DOHH2 (cell line): Measurements from ENCODE around the gene GIGYF1.

ENCODE experiments used
- H3F3A ChIP-seq: fragments of 200-600 bp; sonication (generic), shearing (Covaris generic); 2 replicates; pipeline ENCODE4 v1.6.0; 2016; ENCODE audit warnings: antibody characterized with exemption, mild to moderate bottlenecking; ENCODE audit not compliant: control insufficient read depth, insufficient read depth
- H3K27ac ChIP-seq: fragments of 200-600 bp; sonication (generic); 2 replicates; pipeline ENCODE4 v1.5.1; 2014; ENCODE audit warnings: low read depth, mild to moderate bottlenecking, low read length, moderate library complexity
- H3K27me3 ChIP-seq: fragments of 200-600 bp; sonication (generic); 2 replicates; pipeline ENCODE4 v1.6.1; 2014; ENCODE audit warnings: mild to moderate bottlenecking, low read length, mixed read lengths; ENCODE audit not compliant: control insufficient read depth
- H3K36me3 ChIP-seq: fragments of 200-600 bp; sonication (generic); 2 replicates; pipeline ENCODE4 v1.6.1; 2014; ENCODE audit warnings: mild to moderate bottlenecking, low read length, moderate library complexity, mixed read lengths; ENCODE audit not compliant: control insufficient read depth
- H3K4me1 ChIP-seq: fragments of 200-600 bp; sonication (generic); 2 replicates; pipeline ENCODE4 v1.6.1; 2014; ENCODE audit warnings: mild to moderate bottlenecking, low read length, mixed read lengths; ENCODE audit not compliant: control insufficient read depth
- H3K4me2 ChIP-seq: fragments of 200-600 bp; sonication (generic); 2 replicates; pipeline ENCODE4 v1.6.0; 2014; ENCODE audit warnings: mild to moderate bottlenecking, low read length, moderate library complexity
- H3K4me3 ChIP-seq: fragments of 200-600 bp; sonication (generic); 2 replicates; pipeline ENCODE4 v1.5.1; 2014; ENCODE audit warnings: mild to moderate bottlenecking, low read length, mixed read lengths
- H3K79me2 ChIP-seq: fragments of 200-600 bp; sonication (generic); 2 replicates; pipeline ENCODE4 v1.6.1; 2014; ENCODE audit warnings: mild to moderate bottlenecking, low read length, mixed read lengths; ENCODE audit not compliant: control insufficient read depth
- H3K9me2 ChIP-seq: fragments of 200-600 bp; sonication (generic); replicated peaks from 2 replicates; pipeline ENCODE4 v1.6.1; 2014; ENCODE audit warnings: mild to moderate bottlenecking, low read length, mixed read lengths; ENCODE audit not compliant: control insufficient read depth
- H3K9me3 ChIP-seq: fragments of 200-600 bp; sonication (generic); 2 replicates; pipeline ENCODE4 v1.6.1; 2014; ENCODE audit warnings: antibody characterized with exemption, low read length, mixed read lengths; ENCODE audit not compliant: control insufficient read depth, insufficient read depth
- H4K20me1 ChIP-seq: fragments of 200-600 bp; sonication (generic); 2 replicates; pipeline ENCODE4 v1.6.0; 2014; ENCODE audit warnings: low read depth, mild to moderate bottlenecking, antibody characterized with exemption, low read length, moderate library complexity; ENCODE audit not compliant: control insufficient read depth, insufficient read depth
- EZH2phosphoT487 ChIP-seq: fragments of 200-600 bp; sonication (generic); IDR thresholded peaks from 2 replicates; pipeline ENCODE4 v1.6.1; 2017; ENCODE audit warnings: borderline replicate concordance, mild to moderate bottlenecking, antibody characterized with exemption, low read length, moderate library complexity, mixed read lengths
- TF ChIP-seq, protein P1 (sequence below): fragments of 200-600 bp; sonication (generic); IDR thresholded peaks from one replicate; pipeline ENCODE4 v1.5.1; 2014; ENCODE audit warnings: antibody characterized with exemption, mild to moderate bottlenecking, low read depth, low read length; ENCODE audit not compliant: poor library complexity, severe bottlenecking

GIGYF1 gene

DNA sequence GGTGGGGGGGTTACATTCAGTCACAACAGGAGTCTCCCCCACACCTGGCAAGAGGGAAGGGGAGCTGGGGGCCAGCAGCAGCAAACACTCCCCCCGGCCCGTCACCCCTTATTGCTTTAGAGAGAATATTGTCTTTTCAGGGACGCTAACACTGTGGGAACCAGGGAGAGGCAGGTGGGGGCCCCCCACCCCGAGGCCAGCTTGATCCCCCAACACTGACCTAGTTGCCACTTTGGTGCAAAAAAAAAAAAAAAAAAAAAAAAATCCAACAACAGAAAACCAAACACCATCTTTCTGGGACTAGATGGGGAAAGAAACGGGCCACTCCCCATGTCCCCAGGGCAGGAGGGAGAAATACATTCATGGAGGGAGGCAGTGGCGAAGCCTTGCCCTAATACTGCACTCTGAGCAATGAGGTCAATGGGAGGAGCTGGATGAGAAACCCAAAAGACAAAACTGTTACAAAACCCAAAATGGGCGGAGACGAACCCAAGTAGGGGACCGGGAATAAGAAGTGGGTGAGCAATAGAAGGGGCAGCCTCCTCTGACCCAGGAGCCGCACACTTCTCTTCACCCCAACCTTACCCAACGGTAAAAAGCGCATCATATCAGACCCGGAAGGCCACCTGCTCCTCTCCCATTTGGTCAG lies 14.0 kb downstream of the GIGYF1 start:
- H3K4me2 ChIP-seq: no peak overlapping the region
- no peaks in the 10 kb centered on the region for H3K9me3 ChIP-seq
- H3K4me3 ChIP-seq: no peak overlapping the region
- peaks cover 9% of the 10 kb centered on the region for H4K20me1 ChIP-seq
- H3K36me3 ChIP-seq: peaks cover 87% of the 10 kb centered on the region
- TF ChIP-seq, protein P1, sequence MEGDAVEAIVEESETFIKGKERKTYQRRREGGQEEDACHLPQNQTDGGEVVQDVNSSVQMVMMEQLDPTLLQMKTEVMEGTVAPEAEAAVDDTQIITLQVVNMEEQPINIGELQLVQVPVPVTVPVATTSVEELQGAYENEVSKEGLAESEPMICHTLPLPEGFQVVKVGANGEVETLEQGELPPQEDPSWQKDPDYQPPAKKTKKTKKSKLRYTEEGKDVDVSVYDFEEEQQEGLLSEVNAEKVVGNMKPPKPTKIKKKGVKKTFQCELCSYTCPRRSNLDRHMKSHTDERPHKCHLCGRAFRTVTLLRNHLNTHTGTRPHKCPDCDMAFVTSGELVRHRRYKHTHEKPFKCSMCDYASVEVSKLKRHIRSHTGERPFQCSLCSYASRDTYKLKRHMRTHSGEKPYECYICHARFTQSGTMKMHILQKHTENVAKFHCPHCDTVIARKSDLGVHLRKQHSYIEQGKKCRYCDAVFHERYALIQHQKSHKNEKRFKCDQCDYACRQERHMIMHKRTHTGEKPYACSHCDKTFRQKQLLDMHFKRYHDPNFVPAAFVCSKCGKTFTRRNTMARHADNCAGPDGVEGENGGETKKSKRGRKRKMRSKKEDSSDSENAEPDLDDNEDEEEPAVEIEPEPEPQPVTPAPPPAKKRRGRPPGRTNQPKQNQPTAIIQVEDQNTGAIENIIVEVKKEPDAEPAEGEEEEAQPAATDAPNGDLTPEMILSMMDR: no peak
- TF ChIP-seq EZH2phosphoT487: no peak
- peaks cover 19% of the 10 kb centered on the region for H3F3A ChIP-seq
- peaks cover 30% of the 10 kb centered on the region for H3K79me2 ChIP-seq
- peaks cover 8% of the 10 kb centered on the region for H3K4me1 ChIP-seq
- no peak overlapping the region for H3K27ac ChIP-seq
- H3K27me3 ChIP-seq: no peaks in the 10 kb centered on the region
- no peaks in the 10 kb centered on the region for H3K9me2 ChIP-seq

GRCh38 chr7:100679129-100679926 lies 14.7 kb downstream of the GIGYF1 start:
- Histone ChIP-seq H3K9me3 (no peaks in the 10 kb centered on the region), H3K36me3 (peaks cover 83% of the 10 kb centered on the region), H4K20me1 (peaks cover 9% of the 10 kb centered on the region), H3K27ac (no peak overlapping the region), H3K27me3 (no peaks in the 10 kb centered on the region), H3K9me2 (no peaks in the 10 kb centered on the region), H3F3A (peaks cover 19% of the 10 kb centered on the region), H3K4me2 (no peak overlapping the region), H3K79me2 (peaks cover 37% of the 10 kb centered on the region), H3K4me3 (no peak overlapping the region), H3K4me1 (peaks cover 8% of the 10 kb centered on the region)
- TF ChIP-seq, protein P1: no peak
- no peak for TF ChIP-seq EZH2phosphoT487

DNA sequence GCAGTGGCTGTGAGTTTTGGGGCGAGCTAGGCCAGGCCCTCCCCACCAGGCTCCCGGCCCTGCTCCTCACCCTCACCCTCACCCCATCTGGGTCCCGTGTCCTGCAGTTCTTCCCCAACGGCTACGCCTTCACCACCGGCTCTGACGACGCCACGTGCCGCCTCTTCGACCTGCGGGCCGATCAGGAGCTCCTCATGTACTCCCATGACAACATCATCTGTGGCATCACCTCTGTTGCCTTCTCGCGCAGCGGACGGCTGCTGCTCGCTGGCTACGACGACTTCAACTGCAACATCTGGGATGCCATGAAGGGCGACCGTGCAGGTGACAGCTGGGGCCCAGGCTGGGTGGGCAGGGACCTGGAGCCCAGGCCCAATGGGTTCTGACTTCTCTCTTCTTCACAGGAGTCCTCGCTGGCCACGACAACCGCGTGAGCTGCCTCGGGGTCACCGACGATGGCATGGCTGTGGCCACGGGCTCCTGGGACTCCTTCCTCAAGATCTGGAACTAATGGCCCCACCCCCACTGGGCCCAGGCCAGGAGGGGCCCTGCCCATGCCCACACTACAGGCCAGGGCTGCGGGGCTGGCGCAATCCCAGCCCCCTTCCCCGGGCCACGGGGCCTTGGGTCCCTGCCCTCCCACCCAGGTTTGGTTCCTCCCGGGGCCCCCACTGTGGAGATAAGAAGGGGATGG lies 15.6 kb downstream of the GIGYF1 start:
- Histone ChIP-seq H3K27ac (no peak overlapping the region), H4K20me1 (peaks cover 9% of the 10 kb centered on the region; the same call in 1 of the 2 replicates), H3K27me3 (no peaks in the 10 kb centered on the region), H3F3A (peaks cover 19% of the 10 kb centered on the region), H3K4me3 (no peak overlapping the region), H3K36me3 (peaks cover 76% of the 10 kb centered on the region), H3K4me1 (peaks cover 8% of the 10 kb centered on the region), H3K9me3 (no peaks in the 10 kb centered on the region), H3K4me2 (no peak overlapping the region), H3K9me2 (no peaks in the 10 kb centered on the region), H3K79me2 (peaks cover 44% of the 10 kb centered on the region)
- TF ChIP-seq, protein P1: no peak
- no peak for TF ChIP-seq EZH2phosphoT487
